ENCODE results near the gene HSD3B7.

Gene HSD3B7

DNA sequence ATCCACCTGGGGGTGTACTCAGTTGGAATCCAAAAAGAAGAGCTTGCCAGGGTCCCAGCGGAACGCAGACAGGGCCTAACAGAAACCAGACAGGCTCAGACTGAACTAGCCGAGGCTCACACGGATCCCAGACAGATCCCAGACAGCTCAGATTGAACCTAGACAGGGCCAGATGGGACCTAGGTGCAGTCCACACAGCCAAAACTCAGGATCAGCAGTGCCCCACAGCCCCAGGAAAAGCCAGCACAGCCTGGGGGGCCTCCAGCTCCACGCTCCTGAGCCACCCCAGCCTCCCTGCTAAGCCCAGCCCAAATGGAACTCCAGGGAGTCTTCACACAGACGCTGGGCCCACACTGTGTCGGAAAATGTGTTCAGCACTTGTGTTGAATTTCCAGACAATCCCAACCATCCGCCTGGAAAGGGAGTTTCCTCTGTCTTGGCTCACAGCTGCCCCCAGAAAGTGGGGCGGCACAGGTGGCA is 17.9 kb downstream of the HSD3B7 start:
- H2AFZ ChIP-seq (ENCODE audit: low read depth): no peak overlapping the region
- H3K4me3 ChIP-seq (IDR thresholded peaks at IDR 0.05; ENCODE audit: insufficient read depth, low read depth, low read length): no peak overlapping the region
- H3K36me3 ChIP-seq (ENCODE audit: insufficient read depth): no peaks in the 10 kb centered on the region
- H3K79me2 ChIP-seq (ENCODE audit: insufficient read depth, low read depth): no peaks in the 10 kb centered on the region
- H3K27me3 ChIP-seq (ENCODE audit: insufficient read depth, low read depth): peaks cover 38% of the 10 kb centered on the region
- H3K9ac ChIP-seq: no peak overlapping the region
- H3K27ac ChIP-seq: no peak overlapping the region
- no peak overlapping the region for H3K4me2 ChIP-seq
- no peaks in the 10 kb centered on the region for H3K4me1 ChIP-seq (ENCODE audit: low read depth, poor library complexity, severe bottlenecking)
- no peaks in the 10 kb centered on the region for H4K20me1 ChIP-seq (ENCODE audit: insufficient read depth)
- TF ChIP-seq, protein P1, sequence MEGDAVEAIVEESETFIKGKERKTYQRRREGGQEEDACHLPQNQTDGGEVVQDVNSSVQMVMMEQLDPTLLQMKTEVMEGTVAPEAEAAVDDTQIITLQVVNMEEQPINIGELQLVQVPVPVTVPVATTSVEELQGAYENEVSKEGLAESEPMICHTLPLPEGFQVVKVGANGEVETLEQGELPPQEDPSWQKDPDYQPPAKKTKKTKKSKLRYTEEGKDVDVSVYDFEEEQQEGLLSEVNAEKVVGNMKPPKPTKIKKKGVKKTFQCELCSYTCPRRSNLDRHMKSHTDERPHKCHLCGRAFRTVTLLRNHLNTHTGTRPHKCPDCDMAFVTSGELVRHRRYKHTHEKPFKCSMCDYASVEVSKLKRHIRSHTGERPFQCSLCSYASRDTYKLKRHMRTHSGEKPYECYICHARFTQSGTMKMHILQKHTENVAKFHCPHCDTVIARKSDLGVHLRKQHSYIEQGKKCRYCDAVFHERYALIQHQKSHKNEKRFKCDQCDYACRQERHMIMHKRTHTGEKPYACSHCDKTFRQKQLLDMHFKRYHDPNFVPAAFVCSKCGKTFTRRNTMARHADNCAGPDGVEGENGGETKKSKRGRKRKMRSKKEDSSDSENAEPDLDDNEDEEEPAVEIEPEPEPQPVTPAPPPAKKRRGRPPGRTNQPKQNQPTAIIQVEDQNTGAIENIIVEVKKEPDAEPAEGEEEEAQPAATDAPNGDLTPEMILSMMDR (conservative IDR thresholded peaks at IDR 0.05; ENCODE audit: low read depth, low read length): no peak

DNA sequence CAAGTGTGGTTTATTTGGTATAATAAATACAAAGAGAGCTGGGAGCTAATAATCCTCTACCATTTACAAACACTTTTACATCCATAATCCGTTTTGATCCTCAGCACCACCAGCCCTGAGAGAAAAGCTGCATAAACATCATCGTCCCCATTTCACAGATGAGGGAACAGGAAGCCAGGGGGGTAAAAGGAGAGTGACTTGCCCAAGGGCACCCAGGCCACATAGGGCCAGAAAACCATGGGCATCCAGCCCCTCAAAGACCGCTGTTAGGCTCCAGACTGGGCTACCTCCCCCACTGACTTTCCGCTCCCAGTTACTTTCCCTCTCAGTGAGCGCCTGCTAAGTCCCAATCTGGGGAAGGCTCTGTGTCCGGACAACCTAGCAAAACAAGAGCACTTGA is 18.7 kb downstream of the HSD3B7 start:
- Histone ChIP-seq H3K4me2 (no peak overlapping the region), H3K36me3 (ENCODE audit: insufficient read depth) (no peaks in the 10 kb centered on the region)

DNA sequence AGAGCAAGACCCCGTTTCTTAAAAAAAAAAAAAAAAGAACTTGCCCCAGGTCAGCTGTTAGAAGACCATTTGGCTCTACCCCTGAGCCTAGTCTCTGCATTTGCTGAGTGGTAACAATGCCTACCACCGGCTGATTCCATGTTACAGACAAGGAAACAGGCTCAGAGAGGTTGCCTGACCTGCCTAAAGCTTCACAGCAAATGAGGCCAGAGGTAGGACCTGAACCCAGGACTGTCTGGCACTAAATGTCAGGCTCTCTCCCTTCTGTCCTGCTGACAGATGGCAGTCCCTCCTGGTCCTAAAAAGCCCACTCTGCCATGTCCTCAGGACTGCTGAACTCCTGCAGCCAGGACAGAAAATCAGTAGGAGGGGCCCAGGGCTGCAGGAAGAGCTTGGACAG is 19.7 kb downstream of the HSD3B7 start:
- no peaks in the 10 kb centered on the region for H3K4me1 ChIP-seq (ENCODE audit: low read depth, poor library complexity, severe bottlenecking)
- H3K79me2 ChIP-seq (ENCODE audit: insufficient read depth, low read depth): no peaks in the 10 kb centered on the region
- no peak overlapping the region for H3K4me2 ChIP-seq
- no peak overlapping the region for H3K4me3 ChIP-seq (IDR thresholded peaks at IDR 0.05; ENCODE audit: insufficient read depth, low read depth, low read length)
- no peaks in the 10 kb centered on the region for H4K20me1 ChIP-seq (ENCODE audit: insufficient read depth)
- H3K36me3 ChIP-seq (ENCODE audit: insufficient read depth): no peaks in the 10 kb centered on the region
- H3K9ac ChIP-seq: no peak overlapping the region
- H2AFZ ChIP-seq (ENCODE audit: low read depth): no peak overlapping the region
- peaks cover 49% of the 10 kb centered on the region for H3K27me3 ChIP-seq (ENCODE audit: insufficient read depth, low read depth)
- H3K27ac ChIP-seq: no peak overlapping the region
- TF ChIP-seq, protein P1 (conservative IDR thresholded peaks at IDR 0.05; ENCODE audit: low read depth, low read length): no peak

More for the DNA sequence above, 18.7 kb downstream of the HSD3B7 start:
- H4K20me1 ChIP-seq (ENCODE audit: insufficient read depth): no peaks in the 10 kb centered on the region
- H3K4me3 ChIP-seq (IDR thresholded peaks at IDR 0.05; ENCODE audit: insufficient read depth, low read depth, low read length): no peak overlapping the region
- no peaks in the 10 kb centered on the region for H3K4me1 ChIP-seq (ENCODE audit: low read depth, poor library complexity, severe bottlenecking)
- H2AFZ ChIP-seq (ENCODE audit: low read depth): no peak overlapping the region
- no peak overlapping the region for H3K27ac ChIP-seq
- TF ChIP-seq, protein P1 (conservative IDR thresholded peaks at IDR 0.05; ENCODE audit: low read depth, low read length): no peak
- peaks cover 44% of the 10 kb centered on the region for H3K27me3 ChIP-seq (ENCODE audit: insufficient read depth, low read depth)
- H3K9ac ChIP-seq: no peak overlapping the region
- H3K79me2 ChIP-seq (ENCODE audit: insufficient read depth, low read depth): no peaks in the 10 kb centered on the region

DNA sequence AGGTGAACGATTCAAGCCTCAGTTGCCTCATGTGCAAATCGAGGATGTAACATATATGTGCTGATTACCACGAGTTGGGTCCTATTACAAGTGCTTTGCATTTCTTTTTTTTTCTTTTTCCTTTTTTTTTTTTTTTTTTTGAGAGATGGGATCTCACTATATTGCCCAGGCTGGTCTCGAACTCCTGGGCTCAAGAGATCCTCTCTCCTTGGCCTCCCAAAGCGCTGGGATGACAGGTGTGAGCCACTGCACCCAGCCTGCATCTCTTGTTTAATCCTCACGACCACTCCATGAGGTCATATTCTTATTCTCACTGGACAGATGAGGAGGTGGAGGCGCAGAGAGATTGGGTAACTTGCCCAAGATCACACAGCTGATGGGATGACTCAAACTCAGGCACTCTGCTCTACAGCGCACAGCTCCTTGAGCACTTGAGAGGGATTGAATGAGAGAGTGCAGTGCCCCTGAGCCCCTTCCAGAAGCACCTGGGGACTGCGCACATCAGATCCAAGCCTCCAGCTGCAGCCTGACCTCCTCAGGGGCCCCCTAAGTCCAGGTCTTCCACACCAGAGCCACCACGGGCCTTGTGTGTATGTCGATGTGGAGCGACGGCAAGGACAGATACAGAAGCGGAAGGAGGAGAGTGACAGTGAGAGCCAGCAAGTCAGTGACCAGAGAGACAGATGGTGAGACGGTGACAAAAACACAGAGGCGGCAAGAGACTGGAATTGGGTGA is 20.5 kb downstream of the HSD3B7 start:
- no peak overlapping the region for H3K27ac ChIP-seq
- H3K4me1 ChIP-seq (ENCODE audit: low read depth, poor library complexity, severe bottlenecking): no peaks in the 10 kb centered on the region
- H3K36me3 ChIP-seq (ENCODE audit: insufficient read depth): no peaks in the 10 kb centered on the region
- no peaks in the 10 kb centered on the region for H3K79me2 ChIP-seq (ENCODE audit: insufficient read depth, low read depth)
- H3K4me3 ChIP-seq (IDR thresholded peaks at IDR 0.05; ENCODE audit: insufficient read depth, low read depth, low read length): no peak overlapping the region
- no peak overlapping the region for H2AFZ ChIP-seq (ENCODE audit: low read depth)
- TF ChIP-seq, protein P1 (conservative IDR thresholded peaks at IDR 0.05; ENCODE audit: low read depth, low read length): no peak
- no peak overlapping the region for H3K4me2 ChIP-seq
- no peaks in the 10 kb centered on the region for H4K20me1 ChIP-seq (ENCODE audit: insufficient read depth)
- no peak overlapping the region for H3K9ac ChIP-seq
- peaks cover 51% of the 10 kb centered on the region for H3K27me3 ChIP-seq (ENCODE audit: insufficient read depth, low read depth)

Data from KMS-11 (cell line).